Measurements from ENCODE around the gene SECISBP2.

Gene SECISBP2

DNA sequence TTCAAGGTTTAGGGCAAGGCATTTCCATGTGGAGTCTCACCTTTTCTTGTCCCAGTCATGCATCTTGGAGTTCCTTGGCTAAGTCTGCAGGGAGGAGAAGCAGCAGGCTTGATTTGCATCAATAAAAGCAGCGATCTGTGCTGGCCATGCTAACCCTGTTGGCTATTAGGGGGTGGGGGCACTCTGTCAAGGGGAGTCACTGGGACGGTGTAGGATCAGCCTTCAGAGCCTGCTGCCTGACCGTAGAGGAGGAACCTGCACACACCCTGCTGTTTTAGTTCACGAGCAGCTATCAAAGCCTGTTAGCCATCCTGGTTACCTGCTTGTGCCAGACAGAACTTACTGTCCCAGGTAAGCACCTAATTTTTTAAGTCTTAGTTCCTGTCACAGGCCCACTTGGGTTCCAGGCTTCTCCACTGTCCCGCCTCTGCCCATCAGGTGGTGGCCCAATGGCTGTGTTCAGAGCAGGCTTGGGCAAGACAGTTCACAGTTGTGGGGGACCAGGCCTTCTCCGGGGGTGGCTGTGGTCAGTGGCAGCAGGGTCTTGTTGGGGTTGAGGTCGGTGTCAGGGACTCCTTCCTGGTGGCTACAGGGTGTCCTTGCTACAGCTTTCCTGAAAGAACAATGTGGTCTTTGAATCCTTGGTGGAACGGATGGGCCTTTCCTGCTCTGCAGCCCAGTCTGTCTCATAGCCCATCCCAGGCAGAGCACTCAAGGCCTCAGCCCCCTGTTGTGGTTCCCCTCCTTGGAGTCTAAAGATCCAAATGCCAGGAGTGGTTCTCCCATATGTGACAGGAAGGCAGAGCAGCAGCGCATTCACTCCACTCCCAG is 43.7 kb downstream of the SECISBP2 start:
- no peak overlapping the region for H3K4me3 ChIP-seq (ENCODE audit: low read length)
- peaks cover 51% of the 10 kb centered on the region for H3K36me3 ChIP-seq (ENCODE audit: insufficient read depth, low read length)
- no peaks in the 10 kb centered on the region for H3K27me3 ChIP-seq (ENCODE audit: control insufficient read depth, insufficient read depth, low read length)
- no peak overlapping the region for H3K4me2 ChIP-seq (ENCODE audit: low read length)
- H3K9me3 ChIP-seq (replicated peaks; ENCODE audit: low read length), result no peaks in the 10 kb centered on the region
- H3K4me1 ChIP-seq (ENCODE audit: control insufficient read depth, insufficient read depth, low read length), result no peaks in the 10 kb centered on the region
- H3K9ac ChIP-seq (ENCODE audit: low read depth, low read length), result no peak overlapping the region

DNA sequence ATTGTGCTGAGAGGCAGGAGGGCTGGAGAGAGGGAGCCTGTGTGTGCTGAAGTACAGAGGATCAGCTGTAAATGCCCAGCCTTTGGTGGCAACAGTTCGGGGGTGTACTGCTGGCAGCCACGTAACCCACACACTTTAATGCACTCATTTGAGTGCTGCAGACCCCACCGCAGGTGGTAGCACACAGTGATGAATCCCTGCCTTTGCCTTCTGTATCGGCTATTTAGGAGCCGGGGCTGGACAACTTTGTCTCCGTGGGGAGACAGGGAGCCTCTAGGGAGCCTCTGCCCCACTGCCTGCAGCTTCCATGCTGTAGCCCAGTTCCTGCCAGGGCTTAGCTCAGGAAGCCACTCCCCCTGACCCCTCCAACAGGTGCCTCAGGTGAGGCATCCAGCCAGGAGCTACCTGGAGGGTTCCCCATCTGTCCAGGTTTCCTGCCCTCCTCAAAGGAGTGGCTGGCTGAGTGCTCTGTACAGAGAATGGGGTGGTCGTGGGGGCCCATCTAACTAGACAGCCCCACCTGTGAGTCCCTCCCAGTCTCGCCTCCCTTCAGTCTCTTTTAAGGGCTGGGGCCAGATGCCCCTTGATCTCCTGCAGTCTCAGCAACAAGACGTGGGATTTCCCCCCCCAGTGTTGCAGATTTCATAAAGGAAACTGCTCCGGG is 44.5 kb downstream of the SECISBP2 start:
- Histone ChIP-seq H3K27me3 (ENCODE audit: control insufficient read depth, insufficient read depth, low read length) (no peaks in the 10 kb centered on the region), H3K4me1 (ENCODE audit: control insufficient read depth, insufficient read depth, low read length) (no peaks in the 10 kb centered on the region), H3K9ac (ENCODE audit: low read depth, low read length) (no peak overlapping the region), H3K4me2 (ENCODE audit: low read length) (no peak overlapping the region), H3K36me3 (ENCODE audit: insufficient read depth, low read length) (peaks cover 44% of the 10 kb centered on the region), H3K4me3 (ENCODE audit: low read length) (no peak overlapping the region), H3K9me3 (replicated peaks; ENCODE audit: low read length) (no peaks in the 10 kb centered on the region)

DNA sequence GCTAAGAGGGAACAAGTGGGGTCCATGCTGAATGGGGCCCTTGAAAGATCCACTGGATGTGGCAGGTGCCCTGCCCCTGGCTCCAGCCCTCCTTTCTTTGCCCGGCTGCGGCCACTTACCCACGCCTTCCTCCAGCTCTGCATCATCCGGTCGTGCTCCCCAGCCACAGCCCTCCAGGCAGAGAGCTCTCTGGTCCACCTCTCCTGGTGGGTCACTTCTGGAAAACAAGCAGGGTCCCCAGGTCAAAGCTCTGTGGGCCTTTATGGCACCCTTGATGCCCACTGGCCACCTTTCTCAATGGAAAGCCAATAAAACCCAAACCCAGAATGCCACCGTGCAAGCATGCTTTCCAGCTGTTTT is 45.0 kb downstream of the SECISBP2 start:
- Histone ChIP-seq H3K36me3 (ENCODE audit: insufficient read depth, low read length) (peaks cover 41% of the 10 kb centered on the region), H3K4me1 (ENCODE audit: control insufficient read depth, insufficient read depth, low read length) (no peaks in the 10 kb centered on the region), H3K9ac (ENCODE audit: low read depth, low read length) (no peak overlapping the region), H3K4me2 (ENCODE audit: low read length) (no peak overlapping the region), H3K27me3 (ENCODE audit: control insufficient read depth, insufficient read depth, low read length) (no peaks in the 10 kb centered on the region), H3K9me3 (replicated peaks; ENCODE audit: low read length) (no peaks in the 10 kb centered on the region), H3K4me3 (ENCODE audit: low read length) (no peak overlapping the region)

DNA sequence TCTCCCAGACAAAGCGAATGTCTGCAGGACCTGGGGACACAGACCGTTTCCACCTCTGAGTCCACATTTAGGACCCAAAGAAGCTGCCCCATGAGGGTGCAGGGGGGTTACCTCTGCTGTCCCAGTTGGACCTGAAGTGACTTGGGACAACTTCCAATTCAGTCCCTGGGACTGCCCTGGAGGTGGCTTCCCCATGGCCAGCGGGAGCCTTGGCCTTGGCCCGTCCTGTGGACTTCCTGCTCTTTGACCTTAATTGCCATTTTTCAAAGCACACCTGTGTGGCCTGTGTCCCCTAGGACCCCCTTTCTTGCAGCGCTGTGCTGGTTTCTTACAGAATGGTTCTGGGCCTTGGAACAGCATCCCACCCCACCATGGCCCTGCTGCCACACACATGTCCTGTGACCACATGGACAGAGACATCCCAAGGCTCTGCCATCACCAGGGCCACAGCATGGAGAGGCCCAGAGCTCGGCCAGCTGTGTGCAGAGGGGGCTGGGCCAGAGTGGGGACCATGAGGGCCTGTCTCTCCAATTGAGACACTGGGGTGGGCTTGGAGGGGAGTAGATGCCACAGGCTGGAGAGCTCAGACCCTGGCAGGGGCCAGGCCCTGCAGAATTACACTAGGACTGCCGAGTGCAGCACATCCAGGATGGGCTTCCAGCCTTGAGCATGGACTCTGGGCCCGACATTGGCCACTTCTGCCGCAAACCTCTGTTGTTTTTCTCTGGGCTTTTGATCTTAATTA is 45.8 kb downstream of the SECISBP2 start:
- H3K27me3 ChIP-seq (ENCODE audit: control insufficient read depth, insufficient read depth, low read length), result no peaks in the 10 kb centered on the region
- no peak overlapping the region for H3K4me2 ChIP-seq (ENCODE audit: low read length)
- H3K9ac ChIP-seq (ENCODE audit: low read depth, low read length), result no peak overlapping the region
- H3K9me3 ChIP-seq (replicated peaks; ENCODE audit: low read length), result no peaks in the 10 kb centered on the region
- H3K4me1 ChIP-seq (ENCODE audit: control insufficient read depth, insufficient read depth, low read length), result no peaks in the 10 kb centered on the region
- peaks cover 33% of the 10 kb centered on the region for H3K36me3 ChIP-seq (ENCODE audit: insufficient read depth, low read length)
- H3K4me3 ChIP-seq (ENCODE audit: low read length), result no peak overlapping the region

DNA sequence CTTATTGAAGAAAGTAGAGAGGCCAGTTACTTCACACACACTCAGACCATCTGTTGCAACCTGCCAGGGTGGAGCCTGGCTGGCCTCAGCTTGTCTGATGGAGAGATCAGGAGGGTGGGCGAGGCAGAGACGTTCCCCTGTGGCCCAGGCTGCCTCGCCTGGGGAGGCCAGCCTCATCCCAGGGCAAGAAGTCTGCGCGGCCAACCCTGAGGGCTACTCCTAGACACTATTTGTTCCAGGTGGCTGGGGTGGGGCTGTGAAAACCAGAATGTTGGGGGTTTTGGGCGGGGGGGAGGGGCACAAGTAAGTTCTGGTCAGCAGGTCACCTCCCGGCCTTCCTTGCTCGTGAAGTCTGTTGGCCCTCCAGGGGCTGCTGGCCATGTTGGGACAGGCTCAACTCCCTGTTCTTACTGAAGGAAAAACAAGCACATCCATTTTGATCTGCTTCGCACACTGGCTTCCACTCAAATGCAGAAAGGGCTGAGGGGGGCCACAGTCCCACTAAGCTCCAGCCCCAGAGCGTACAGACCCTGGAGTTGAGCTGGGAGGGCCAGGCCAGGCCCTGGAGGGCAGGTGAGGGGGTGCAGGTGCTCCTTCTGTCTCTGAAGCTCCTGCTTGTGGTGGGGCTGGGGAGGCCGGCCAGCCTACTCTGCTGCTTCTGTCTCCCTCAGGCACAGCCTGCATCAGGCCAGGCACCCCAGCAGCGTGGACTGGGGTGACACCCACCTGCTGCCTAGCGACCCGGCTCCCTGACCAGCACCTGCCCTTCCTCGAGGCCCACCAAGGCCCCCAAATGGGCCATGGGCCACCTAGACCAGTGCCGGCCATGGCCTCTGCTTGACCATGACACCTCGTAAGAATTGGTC is 46.6 kb downstream of the SECISBP2 start:
- H3K4me3 ChIP-seq (ENCODE audit: low read length), result no peak overlapping the region
- no peak overlapping the region for H3K4me2 ChIP-seq (ENCODE audit: low read length)
- H3K27me3 ChIP-seq (ENCODE audit: control insufficient read depth, insufficient read depth, low read length), result no peaks in the 10 kb centered on the region
- H3K9ac ChIP-seq (ENCODE audit: low read depth, low read length), result no peak overlapping the region
- no peaks in the 10 kb centered on the region for H3K4me1 ChIP-seq (ENCODE audit: control insufficient read depth, insufficient read depth, low read length)
- H3K9me3 ChIP-seq (replicated peaks; ENCODE audit: low read length), result no peaks in the 10 kb centered on the region
- H3K36me3 ChIP-seq (ENCODE audit: insufficient read depth, low read length), result peaks cover 29% of the 10 kb centered on the region

DNA sequence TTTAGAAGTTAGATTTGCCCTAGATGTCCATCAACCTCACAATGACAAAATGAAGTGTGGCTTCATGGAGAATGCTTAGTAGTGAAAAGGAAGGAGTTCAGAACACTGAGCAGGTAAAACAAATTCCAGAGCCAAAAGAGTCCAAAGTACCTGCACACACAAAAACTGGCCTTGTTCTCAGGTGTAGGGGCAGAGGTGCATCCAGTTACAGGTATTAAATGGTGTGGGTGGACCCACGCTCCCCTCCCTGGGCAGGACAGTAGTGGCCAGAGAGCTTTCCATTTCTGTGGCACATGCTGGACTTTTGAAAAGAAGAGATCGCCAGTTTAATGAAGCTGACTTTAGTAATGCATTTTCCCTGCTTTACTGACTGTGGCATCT is 47.2 kb downstream of the SECISBP2 start:
- H3K4me3 ChIP-seq (ENCODE audit: low read length), result no peak overlapping the region
- no peak overlapping the region for H3K4me2 ChIP-seq (ENCODE audit: low read length)
- H3K4me1 ChIP-seq (ENCODE audit: control insufficient read depth, insufficient read depth, low read length), result no peaks in the 10 kb centered on the region
- H3K9ac ChIP-seq (ENCODE audit: low read depth, low read length), result no peak overlapping the region
- peaks cover 23% of the 10 kb centered on the region for H3K36me3 ChIP-seq (ENCODE audit: insufficient read depth, low read length)
- H3K9me3 ChIP-seq (replicated peaks; ENCODE audit: low read length), result no peaks in the 10 kb centered on the region
- no peaks in the 10 kb centered on the region for H3K27me3 ChIP-seq (ENCODE audit: control insufficient read depth, insufficient read depth, low read length)

DNA sequence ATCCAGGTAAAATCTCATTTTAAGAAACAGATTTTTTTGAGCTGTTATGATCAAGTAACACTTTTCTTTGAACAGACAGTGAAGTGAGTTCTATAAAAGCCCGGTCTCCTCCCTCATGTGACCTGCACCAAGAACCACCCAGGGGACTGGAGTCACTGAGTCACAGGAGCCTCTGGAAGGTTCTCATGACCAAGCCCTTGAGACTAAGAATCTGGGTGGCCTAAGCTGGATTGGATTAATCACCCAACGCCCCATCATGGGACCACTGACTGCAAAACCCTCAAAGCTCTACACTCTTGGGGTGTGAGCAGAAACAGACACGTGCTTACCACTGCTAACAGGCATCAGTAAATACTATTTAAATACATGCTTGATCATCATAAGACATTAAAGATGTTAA is 48.4 kb downstream of the SECISBP2 start:
- H3K9me3 ChIP-seq (replicated peaks; ENCODE audit: low read length), result no peaks in the 10 kb centered on the region
- no peaks in the 10 kb centered on the region for H3K4me1 ChIP-seq (ENCODE audit: control insufficient read depth, insufficient read depth, low read length)
- no peaks in the 10 kb centered on the region for H3K27me3 ChIP-seq (ENCODE audit: control insufficient read depth, insufficient read depth, low read length)
- peaks cover 11% of the 10 kb centered on the region for H3K36me3 ChIP-seq (ENCODE audit: insufficient read depth, low read length)
- no peak overlapping the region for H3K9ac ChIP-seq (ENCODE audit: low read depth, low read length)
- no peak overlapping the region for H3K4me2 ChIP-seq (ENCODE audit: low read length)
- no peak overlapping the region for H3K4me3 ChIP-seq (ENCODE audit: low read length)

DNA sequence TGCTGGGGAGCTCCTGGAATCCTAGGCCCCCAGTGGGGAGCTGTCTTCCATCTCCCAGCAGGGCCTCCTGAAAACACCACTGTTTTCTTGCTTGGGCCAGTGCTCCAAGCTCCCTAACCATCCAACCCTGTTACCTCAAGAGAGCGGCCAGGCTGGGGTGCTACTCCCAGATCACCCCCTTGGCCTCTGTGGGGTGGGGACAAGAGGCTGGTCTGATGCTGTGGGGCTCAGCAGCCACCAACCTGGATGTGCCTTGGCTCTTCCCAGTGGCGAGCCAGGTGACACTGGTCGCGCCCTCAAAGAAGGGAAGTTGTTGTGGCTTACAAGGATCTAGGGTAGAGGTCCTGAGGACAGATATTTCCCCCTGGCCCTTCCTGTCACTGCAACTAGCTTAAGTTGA is 49.0 kb downstream of the SECISBP2 start:
- H3K36me3 ChIP-seq (ENCODE audit: insufficient read depth, low read length), result peaks cover 6% of the 10 kb centered on the region
- no peaks in the 10 kb centered on the region for H3K9me3 ChIP-seq (replicated peaks; ENCODE audit: low read length)
- H3K9ac ChIP-seq (ENCODE audit: low read depth, low read length), result no peak overlapping the region
- H3K4me1 ChIP-seq (ENCODE audit: control insufficient read depth, insufficient read depth, low read length), result no peaks in the 10 kb centered on the region
- no peak overlapping the region for H3K4me2 ChIP-seq (ENCODE audit: low read length)
- H3K4me3 ChIP-seq (ENCODE audit: low read length), result no peak overlapping the region
- H3K27me3 ChIP-seq (ENCODE audit: control insufficient read depth, insufficient read depth, low read length), result no peaks in the 10 kb centered on the region

DNA sequence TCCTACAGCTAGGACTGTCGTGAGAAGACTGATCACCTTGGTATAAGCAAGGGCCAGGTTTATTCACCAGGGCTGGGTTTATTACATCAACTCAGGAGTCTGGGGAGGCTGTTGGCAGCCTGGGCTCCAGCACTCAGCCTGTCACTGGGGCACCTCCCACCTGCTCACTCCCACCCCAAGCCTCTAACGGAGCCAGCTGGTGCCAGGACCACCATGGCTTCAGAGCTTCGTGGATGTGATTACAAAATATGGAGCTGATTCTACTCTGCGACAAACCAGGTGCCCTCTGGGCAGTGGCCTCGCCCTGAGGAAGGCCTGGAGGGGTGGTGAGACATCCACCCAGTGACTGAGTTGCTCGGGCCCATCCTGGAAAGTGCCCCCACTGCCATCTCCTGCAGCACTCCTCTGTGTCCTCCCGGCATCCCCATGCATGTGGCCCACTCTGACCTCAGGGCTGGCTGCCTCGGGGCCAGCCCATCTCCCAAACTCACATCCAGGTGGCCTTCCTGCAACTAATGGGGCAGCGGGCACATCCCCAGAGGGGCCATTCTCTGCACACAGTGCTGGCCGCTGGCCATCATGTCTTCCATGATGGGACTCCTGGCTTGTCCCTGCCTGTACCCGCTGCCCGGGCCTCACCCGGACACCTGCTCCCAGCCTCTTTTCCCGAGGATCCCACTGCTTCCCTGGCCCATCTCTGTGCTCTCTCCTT is 49.6 kb downstream of the SECISBP2 start:
- Histone ChIP-seq H3K4me1 (ENCODE audit: control insufficient read depth, insufficient read depth, low read length) (no peaks in the 10 kb centered on the region), H3K27me3 (ENCODE audit: control insufficient read depth, insufficient read depth, low read length) (no peaks in the 10 kb centered on the region), H3K9me3 (replicated peaks; ENCODE audit: low read length) (no peaks in the 10 kb centered on the region), H3K4me3 (ENCODE audit: low read length) (no peak overlapping the region), H3K4me2 (ENCODE audit: low read length) (no peak overlapping the region), H3K9ac (ENCODE audit: low read depth, low read length) (no peak overlapping the region), H3K36me3 (ENCODE audit: insufficient read depth, low read length) (peaks cover 4% of the 10 kb centered on the region)

DNA sequence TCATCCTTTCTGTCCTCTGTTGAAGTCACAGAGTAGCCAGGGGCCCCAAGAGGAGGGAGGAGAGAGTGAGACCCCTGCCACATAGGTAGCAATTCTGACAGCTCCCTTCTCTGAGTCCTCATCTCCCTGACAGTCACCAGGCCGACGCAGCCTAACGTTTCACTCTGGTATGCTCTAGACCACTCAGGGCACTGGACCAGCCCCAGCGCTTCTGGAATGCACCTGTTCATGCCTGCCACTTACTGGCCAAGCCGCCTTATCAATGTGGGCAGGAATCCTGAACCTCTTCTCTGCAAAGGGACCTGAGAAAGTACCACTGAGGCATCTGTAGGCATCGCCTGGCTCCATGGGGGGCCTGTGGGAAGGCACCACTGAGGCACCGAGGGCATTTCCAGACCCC is 50.2 kb downstream of the SECISBP2 start:
- Histone ChIP-seq H3K4me3 (ENCODE audit: low read length) (no peak overlapping the region), H3K36me3 (ENCODE audit: insufficient read depth, low read length) (peaks cover 4% of the 10 kb centered on the region), H3K27me3 (ENCODE audit: control insufficient read depth, insufficient read depth, low read length) (no peaks in the 10 kb centered on the region), H3K4me1 (ENCODE audit: control insufficient read depth, insufficient read depth, low read length) (no peaks in the 10 kb centered on the region), H3K4me2 (ENCODE audit: low read length) (no peak overlapping the region), H3K9ac (ENCODE audit: low read depth, low read length) (no peak overlapping the region), H3K9me3 (replicated peaks; ENCODE audit: low read length) (no peaks in the 10 kb centered on the region)
